T47D (cell line): Measurements from ENCODE around the gene TBC1D8.

Experiments used
- DNase-seq, 2 experiments: peaks; one replicate each; pipeline versions ENCODE4 v3.0.0 to v3.0.0-alpha.2; 2011 to 2012; ENCODE audit warnings: low read depth in 1 of 2, low spot score in 1 of 2
- JUND ChIP-seq: IDR thresholded peaks from 2 replicates; pipeline ENCODE4 v1.6.1; 2012; ENCODE audit warnings: low read depth
- in situ Hi-C: cut with HindIII; loops from 2 replicates; pipeline ENCODE4 v1.10.0; 2016; ENCODE audit warnings: low sequenced_read_pairs, low pct_unique_long_range_greater_than_20kb

Gene TBC1D8

DNA sequence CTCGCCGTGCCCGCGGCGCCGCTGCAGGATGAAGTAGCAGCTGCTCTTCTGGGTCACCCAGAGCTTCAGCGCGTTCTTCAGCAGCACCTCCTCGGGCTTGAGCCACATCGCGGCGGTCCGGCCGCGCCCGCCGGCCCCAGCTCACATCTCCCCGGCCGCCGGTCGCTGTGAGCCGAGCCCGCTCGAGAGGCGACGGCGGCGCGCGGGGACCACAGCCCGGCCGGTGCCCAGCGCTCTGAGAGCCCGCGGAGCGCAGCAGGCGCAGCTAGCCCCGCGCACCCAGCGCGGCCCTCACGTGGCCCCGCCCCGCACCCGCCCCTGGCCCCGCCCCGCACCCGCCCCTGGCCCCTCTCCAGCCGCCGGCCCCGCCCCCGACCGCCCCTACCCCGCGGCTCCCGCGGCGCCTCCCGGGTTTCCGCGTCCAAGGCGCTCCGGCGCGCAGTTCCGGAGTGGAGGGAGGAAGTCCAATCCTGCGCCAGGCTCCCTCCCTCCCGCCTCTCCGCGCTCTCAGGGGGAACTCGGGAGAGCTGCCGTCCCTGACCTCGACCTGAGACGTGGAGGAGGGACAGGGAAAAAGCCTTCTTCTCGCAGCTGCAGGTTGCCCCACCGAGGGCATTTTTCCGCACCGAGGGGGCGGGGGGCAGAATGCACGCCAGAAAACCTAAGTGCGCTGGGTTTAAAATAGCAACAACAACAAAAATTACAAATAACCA is at the start of gene TBC1D8:
TSS of gene TBC1D8 (minus strand) at position 237 of the 713 bp plus-strand sequence. CDS start at position 108, 129 bp downstream.
- in situ Hi-C loops, result no loop called here
- no peak for TF ChIP-seq JUND
- DNase-seq, result peak; percentile 63 to 86

DNA sequence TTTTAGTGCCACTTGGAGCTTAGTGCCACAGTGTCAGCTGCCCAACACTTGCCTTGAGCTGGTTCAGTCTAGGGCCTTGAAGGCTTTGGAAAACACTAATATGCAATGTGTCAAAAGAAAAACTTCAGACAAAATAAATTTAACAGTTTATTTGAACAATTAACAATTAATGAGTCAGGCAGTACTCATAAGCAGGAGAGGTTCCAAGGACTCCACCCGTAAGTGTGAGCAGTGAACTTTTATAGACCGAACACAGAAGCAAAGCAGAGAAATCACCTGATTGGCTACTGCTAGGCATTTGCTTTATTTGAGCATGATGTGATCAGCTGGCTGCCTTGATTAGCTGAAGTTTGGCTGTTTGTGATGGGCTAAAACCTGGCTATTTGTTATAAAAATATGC is 49.5 kb upstream of the TBC1D8 start:
- no peak for DNase-seq
- TF ChIP-seq JUND, result no peak

DNA sequence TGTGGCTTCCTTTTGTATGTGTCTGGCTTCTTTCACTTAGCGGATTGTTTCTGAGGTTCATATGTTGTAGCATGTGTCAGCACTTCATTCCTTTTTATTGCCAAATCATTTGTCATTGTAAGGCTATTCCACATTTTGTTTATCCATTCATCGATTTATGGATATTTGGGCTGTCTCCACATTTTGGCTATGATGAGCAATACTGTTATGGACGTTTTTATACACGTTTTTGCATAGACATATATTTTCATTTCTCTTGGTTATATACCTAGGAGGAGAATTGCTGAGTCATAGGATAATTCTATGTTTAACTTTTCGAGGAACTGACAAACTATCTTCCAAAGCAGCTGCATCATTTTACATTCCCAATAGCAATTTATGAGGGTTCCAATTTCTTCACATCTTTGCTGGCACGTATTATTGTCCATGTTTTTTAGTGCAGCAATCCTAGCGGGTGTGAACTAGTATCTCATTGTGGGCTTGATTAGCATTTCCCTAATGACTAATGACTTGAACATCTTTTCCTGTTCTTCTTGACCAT is 48.1 kb upstream of the TBC1D8 start:
- DNase-seq, result no peak
- no peak for TF ChIP-seq JUND
- in situ Hi-C loops, result no loop called here

More for the DNA sequence above, 49.5 kb upstream of the TBC1D8 start:
- in situ Hi-C loops, result no loop called here

DNA sequence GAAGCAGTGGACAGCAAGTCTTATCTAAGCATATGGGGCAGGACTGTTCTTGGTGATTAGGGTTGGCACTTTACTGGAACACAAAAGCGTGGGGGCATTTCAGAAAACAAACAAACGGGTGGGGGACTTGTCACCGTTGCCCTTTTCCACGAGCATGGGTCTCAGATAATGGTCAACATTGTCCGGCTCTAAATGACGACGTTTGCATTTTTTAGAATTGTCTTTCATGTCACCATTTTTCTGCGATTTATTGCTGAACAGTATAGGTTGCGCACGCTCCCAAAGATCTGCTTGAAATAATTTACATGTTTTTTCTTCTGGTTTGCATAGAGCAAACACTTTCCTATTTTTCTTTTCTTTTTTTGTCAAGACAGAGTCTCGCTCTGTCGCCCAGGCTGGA is 46.6 kb upstream of the TBC1D8 start:
- no peak for DNase-seq
- no peak for TF ChIP-seq JUND
- in situ Hi-C loops, result no loop called here

DNA sequence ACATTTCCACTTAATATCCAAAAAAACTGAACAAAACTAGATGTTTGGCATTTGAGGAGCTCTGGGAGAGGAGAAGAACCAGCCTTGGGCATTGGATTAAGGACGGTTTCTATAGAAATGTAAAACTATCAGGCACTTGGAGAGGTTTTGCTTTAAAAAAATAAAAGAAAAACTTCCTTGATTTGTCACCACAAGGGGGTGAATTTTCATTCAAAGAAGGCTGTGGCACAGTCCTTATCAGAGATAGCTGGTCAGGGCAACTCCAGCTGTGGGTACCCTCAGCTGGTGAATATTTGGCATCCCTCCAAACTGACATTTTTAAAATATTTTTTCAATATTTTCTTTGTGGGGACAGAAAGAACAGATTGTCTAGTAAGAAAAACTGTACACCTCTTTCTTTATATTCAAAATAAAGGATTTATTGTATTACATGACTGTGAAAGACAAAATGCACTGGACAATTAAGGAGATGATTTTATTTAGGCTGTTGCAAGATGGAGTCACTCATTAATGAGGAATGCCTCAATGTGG is 46.1 kb upstream of the TBC1D8 start:
- DNase-seq, result no peak

DNA sequence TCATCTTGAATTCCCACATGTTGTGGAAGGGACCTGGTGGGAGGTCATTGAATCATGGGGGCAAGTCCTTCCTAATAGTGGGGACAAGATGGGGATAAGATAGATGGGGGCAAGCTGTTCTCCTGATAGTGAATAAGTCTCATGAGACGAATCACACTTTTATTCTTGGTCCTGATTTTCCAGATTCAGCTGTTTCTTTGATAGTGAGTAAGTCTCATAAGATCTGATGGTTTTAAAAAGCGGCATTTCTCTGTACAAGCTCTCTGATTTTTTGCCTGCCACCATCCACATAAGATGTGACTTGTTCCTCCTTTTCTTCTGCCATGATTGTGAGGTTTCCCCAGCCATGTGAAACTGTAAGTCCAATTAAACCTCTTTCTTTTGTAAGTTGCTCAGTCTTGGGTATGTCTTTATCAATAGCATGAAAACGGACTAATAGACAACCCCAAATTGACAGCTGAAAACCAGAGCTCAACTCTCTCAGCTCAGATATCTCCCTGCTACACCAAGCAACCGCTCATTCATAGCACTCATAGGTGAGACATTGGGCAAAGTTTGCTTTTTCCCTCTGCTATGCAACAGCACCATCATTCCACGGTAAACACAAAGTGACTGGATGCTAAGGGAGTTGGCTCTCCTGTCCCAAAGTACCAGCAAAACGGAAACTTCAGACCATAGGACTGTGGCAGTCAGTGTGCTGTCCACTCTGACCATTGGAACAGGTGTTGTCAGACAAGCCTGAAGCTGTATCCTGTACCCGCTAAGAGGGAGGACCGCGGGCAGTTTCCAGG is 44.9 kb upstream of the TBC1D8 start:
- peak in 1 of 2 experiments; percentile 54 for DNase-seq
- in situ Hi-C loops, result no loop called here
- no peak for TF ChIP-seq JUND

More for the DNA sequence above, 46.1 kb upstream of the TBC1D8 start:
- no peak for TF ChIP-seq JUND
- in situ Hi-C loops, result no loop called here

DNA sequence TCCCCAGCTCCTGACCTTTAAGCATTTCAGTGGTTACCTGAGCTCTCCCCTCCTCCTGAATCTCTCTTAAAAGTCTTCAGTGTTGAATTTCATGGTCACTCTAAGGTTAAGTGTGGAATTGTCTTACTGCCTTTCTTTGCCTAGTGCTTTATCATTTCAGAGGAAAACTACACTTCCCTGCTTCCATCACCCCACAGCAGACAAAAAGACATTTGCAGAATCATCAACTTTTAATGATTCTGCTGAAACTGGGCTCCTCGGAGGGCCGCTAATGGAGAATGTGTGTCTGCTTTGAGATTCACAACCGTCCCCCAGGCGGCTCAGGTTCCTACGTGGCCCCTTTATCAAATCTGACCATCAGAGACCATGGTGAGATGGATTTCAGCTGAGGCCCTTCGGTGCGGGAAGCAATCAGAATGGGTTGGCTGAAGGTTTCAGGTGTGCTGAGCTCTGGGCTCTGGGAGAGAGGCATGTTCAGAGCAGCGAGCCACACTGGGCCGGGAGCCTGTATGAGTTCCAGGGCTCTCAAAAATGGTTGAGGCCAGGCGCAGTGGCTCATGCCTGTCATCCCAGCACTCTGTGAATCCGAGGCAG is 41.9 kb upstream of the TBC1D8 start:
- DNase-seq, result no peak
- in situ Hi-C loops, result no loop called here
- no peak for TF ChIP-seq JUND

DNA sequence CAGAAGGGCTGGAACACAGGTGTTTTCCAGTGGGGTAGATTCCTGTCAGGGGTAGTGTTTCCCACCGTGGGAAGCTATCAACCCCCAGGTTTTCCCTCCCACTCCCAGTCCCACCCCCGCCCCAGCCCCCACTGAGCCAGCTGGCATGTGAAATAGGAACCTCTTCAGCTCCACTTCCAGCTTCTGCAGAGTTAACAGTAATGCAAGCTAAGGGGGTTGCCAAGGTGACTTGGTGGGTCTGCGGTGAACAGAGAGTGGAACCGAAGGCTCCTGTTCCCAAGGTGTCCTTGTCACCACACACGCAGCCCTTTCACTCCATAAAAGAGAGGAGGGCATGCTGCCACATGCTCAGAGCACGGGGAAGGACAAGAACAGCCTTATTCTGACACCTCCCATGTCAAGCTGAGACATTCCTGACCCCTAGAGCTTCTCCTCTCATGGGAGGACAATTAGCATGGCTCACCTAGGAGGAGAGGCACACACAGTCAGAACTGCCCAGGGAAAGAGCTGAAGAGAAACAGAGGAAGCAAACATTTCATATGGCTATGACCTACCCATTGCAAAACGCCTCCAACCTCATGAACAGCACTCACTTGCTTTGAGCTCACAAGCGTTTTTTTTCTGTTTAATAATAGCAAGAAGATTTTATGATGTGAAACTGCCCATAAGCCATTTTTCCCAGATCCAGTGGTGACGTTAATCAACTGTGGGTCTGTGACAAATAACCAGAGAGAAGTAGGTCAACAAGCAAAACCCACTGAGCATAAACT is 39.8 kb upstream of the TBC1D8 start:
- in situ Hi-C loops, result no loop called here
- DNase-seq, result no peak
- TF ChIP-seq JUND, result no peak

DNA sequence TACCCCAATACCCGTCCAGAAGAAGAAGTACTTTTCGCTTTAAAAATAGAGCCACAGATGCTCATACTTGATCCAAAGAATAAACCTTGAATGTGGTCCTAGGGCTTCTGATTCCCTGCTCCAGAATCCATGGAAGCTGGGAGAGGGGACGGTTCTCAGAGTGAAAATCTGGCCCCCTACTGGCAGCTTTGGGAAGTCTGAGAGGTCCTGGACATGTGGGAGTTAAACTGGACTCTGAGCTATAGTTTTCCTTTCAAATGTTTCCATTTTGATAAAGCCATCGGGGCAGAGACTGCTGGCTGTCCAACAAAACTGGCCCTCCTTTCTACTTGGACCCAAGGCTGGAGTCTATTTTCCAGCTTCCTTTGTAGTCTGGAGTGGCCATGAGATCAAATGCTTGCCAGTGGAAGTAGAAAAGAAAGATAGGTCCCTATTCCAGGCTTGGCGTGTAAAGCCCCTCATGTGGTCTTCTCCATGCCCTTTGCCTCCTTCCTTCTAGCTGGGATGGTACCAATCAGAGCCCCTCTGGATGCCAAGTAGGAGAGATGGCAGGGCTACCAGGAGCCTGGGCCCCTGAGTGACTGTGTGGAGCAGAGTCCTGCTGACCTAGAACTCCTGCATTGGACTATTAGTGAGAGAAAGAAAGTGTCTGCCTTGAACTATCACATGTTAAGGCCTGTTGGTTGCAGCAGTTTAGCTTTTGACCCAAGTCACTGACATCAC is 37.7 kb upstream of the TBC1D8 start:
- in situ Hi-C loops, result no loop called here
- TF ChIP-seq JUND, result no peak
- DNase-seq, result peak in 1 of 2 experiments; percentile 61

DNA sequence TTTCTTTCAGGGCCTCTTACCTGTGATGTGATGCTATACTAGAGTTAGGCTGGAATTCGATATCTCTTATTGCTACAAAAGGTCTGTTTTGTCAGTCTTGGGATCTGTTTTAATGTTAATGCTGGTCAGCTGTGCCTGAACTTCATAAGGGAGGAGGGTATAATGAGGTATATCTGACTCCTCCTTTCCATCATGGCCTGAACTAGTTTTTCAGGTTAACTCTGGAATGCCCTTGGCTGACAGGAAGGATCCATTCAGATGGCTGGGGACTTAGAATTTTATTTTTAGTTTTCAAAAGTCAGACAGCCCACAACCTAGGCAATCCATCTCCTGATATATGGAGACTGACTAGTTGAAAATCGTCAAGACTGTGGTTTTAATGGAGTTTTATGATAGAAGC is 35.9 kb upstream of the TBC1D8 start:
- in situ Hi-C loops, result no loop called here
- TF ChIP-seq JUND, result no peak
- peak in 1 of 2 experiments; percentile 61 for DNase-seq

DNA sequence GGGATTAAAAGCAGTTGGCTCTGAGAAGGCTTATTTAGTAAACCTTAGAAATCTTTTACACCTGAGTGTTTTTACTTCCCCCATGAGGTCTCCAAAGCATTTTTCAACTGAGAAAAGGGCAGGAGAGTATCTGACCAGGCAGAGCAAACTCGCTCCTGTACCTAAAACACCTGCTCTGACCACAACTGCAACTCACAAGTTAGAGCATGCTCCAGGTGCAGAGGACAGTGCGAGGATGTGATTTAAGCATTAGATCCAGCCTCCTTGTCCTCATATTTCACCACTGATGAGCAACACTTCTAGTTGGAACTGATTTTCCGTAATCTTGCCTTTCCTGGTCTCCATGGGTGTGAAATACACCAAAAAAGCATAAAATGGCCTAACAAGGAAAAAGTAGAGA is 34.5 kb upstream of the TBC1D8 start:
- in situ Hi-C loops, result no loop called here
- DNase-seq, result no peak
- no peak for TF ChIP-seq JUND
